Inflammatory macrophage treated with lipopolysaccharide for 4 hours (primary cell): ENCODE results near the gene TAL1.
"Not testable (repeated sequence)": the region's sequence is repeated elsewhere in the genome, so short reads cannot be mapped to it uniquely, and the experiment has no call there.

Experiments
- DNase-seq: peaks from one replicate; pipeline ENCODE4 v3.0.0-alpha.2; 2020

The TAL1 gene

DNA sequence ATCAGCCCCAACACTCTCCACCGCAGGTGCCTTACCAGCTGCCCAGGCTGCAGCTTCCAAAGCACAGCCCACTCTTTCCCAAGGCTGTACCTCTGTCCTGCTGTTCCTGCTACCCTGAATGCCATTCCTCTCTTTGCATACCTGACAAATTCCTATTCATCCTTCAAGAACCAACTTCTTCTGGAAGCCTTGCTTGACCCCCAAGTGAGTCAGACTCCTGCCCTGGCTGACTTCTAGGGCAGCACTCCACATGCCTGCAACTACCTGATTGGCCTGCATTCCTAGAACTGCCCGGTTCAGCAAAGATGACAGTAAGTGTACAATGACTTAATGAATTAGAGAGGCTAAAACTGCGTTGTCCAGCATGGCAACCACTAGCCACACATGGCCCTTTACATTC is 21.4 kb downstream of the TAL1 start:
- DNase-seq, result no peak

DNA sequence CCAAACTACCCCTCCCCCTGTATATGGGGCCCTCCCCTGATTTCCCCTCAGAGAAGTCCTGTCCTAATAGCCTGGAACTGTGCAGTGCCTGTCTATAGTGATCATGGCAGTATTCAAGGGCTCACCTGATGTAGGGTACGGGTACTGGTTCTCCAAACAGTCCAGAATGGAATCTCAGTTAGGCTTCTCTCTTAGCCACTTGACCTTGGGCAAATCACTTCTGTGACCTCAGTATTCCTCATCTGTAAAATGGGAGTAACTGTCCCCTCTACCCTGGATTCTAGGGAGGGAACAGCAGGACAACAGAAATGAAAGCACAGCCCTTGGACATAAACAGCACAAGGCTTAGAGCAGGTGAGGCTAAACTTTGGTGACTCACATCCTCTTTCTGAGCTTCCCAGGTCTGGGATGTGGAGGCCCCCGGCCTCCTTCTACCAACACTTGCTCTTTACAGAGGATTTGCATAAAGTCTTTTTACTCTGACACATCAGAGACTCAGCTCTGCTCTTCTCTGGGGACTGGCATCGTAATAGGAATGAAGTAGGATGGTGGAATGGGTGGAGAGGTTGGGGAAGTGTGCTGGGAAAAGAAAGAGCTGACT is 22.2 kb downstream of the TAL1 start:
- no peak for DNase-seq

DNA sequence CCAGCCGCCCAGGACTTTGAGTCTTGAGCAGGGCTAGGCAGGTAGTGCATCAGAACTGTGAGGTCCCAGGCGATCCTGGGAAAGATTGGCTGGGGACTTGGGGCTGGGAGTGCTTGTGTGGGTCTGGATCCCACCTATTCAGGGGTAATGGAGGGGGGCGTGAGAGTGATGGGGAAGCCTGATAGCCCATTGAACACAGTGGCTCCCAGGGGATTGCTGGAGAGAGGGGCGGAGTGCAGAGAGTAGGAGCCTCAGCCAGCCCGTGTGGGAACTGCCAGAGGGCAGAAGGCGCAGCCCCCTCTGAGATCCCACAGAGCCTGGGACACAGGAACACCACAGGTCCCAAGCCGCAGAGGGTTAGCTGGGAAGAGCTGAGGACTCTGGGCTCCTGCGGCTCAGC is 22.9 kb downstream of the TAL1 start:
- DNase-seq, result no peak

DNA sequence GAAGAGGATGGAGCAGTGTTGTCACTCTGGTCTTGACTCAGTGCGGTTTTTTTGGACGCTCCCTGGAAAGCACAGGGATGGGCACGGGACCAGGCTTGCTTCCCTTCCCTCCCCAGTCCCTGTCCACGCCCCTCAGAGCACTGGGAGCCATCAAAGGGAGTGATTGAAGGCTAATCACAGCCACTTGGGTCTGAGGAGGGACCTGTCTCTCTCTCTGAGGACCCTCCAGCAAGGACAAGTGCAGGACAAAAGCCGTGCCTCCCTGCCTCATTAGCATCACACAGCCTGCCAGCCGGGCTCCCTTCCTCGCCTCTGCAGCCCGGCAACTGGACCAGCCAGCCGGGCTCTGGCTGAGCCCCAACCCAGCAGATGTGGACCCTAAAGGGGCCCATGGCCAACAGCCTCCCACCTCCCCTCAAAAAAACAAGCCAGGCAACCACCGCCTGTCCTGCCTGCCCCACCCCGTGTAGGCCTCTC is 23.6 kb downstream of the TAL1 start:
- DNase-seq, result no peak

DNA sequence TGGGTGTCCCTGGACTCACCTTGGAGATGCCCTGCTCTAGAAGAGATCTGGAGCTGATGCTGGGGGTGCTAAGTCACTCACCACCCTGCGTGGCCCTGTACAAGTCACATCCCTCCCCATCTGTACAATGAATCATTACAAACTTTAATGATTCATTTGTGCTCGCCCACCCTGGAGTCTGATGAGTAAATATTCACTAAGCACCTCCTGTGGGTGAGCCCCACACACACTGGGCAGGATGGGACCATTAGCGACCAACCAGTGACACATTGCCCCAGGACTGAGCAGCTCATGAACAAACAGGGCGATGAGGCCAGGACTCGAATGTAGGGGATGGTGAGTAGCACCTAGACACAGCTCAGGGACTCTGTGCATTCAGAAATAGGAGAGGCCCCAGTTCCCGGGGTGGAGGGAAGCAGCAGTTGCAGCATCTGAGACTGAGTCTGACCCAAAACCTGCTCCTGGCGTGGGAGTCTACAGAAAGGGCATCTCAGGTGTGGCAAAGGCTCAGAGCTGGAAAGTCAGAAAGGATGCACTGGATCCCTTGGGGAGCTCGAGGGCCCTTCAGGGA is 24.1 kb downstream of the TAL1 start:
- no peak for DNase-seq

DNA sequence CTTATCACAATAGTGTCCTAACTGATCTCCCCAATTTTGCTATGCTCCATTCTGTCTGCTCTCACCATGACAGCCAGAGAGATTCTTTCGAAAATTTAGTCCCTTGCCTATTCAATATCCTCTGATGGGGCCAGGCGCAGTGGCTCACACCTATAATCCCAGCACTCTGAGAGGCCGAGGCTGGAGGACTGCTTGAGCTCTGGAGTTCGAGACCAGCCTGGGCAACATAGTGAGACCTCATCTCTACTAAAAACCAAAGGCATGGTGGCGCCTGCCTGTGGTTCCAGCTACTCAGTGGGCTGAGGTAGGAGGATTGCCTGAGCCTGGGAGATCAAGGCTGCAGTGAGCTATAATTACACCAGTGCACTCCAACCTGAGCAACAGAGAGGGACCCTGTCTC is 26.1 kb downstream of the TAL1 start:
- DNase-seq, result no peak

DNA sequence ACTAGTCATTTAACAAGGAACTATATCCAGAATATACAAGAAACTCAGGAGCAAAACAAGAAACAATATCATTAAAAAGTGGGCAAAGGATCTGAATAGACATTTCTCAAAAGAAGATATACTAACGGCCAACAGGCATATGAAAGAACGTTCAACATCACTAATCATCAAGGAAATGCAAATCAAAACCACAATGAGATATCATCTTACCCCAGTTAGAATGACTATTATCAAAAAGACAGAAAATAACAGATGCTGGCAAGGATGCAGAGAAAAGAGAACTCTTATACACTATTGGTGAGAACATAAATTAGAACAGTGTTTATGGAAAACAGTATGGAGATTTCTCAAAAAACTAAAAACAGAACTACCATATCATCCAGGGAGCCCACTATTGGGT is 28.5 kb downstream of the TAL1 start:
- not testable (repeated sequence) for DNase-seq

DNA sequence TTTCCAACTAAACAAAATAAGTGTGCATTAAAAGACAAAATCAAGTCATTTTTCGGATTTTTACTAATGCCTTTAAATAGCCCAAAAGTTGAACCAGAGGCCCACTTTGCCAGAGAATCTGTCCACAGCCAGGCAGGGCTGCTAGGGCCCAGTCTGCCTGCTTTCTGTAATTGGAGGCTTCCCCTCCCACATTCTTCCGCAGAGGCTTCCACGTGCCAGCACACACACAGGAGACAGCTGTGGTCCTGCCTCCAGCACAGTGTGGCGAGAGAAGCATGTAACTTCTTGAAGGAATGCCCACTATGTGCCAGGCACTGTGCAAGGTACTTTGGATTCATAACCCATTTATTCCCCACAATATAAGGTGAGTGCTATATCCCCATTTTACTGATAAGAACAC is 30.8 kb downstream of the TAL1 start:
- DNase-seq, result no peak

DNA sequence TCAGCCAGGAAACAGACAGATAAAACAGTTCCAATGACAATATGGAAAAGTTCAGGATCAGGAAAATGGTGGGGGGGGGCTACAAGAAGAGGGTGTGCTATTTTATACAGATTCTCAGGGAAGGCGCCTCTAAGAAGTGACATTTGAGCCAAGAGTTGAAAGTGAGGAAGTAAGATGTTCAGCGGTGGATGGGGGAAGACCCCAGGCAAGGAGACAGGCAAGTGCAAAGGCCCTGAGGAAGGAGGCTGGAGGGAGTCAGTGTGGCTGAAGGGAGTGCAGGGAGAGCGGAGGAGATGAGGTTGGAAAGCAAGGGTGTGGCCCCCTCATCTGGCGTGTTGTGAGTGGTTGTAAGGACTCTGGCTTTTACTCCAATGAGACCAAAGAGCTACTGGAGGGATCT is 33.8 kb downstream of the TAL1 start:
- no peak for DNase-seq

DNA sequence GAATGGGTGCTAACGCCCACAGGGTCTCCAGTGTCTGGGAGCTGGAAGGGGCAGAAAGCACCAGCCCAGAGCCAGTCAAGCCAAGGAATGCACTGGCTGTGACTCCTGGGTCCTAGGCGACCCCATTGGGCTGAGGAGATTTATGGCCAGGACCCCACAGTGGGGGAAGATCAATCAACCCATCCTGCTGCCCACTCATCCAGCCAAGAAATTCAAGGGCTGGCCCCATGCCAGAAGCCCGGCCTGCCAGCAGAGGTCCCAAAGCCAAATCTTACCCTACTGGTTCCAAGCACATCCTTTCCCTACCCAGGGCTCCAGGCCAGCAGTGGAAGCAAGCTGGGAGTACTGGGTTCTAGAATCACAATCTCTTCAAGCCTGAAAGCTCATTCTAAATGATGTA is 35.4 kb downstream of the TAL1 start:
- DNase-seq, result no peak

DNA sequence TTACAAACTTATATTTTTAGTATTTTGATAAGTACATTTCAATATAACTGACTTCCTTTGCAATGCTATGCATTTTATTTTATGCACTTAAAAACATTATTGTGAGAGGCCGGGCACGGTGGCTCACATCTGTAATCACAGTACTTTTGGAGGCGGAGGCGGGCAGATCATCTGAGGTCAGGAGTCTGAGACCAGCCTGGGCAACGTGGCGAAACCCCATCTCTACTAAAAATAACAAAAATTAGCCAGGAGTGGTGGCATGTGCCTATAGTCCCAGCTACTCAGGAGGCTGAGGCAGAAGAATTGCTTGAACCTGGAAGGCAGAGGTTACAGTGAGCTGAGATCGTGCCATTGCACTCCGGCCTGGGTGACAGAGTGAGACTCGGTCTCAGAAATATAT is 36.0 kb downstream of the TAL1 start:
- DNase-seq, result not testable (repeated sequence)

DNA sequence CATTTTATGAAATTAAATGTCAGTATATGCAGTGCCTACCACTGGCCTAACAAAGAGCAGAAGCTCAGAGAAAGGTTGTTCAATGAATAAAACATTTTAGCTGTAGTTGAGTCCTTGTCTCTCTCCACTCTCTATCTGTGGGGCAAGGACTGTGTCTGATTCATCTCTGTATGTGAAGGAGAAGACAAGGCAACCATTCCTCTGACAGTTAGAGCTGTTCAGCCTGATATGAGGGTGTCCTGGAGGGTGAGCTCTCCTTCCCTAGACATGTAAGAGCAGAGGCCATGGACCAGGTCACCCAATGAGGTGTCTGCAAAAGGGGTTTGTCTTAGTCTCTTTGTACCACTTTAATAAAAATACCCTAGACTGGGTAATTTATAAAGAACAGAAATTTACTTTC is 37.7 kb downstream of the TAL1 start:
- no peak for DNase-seq

DNA sequence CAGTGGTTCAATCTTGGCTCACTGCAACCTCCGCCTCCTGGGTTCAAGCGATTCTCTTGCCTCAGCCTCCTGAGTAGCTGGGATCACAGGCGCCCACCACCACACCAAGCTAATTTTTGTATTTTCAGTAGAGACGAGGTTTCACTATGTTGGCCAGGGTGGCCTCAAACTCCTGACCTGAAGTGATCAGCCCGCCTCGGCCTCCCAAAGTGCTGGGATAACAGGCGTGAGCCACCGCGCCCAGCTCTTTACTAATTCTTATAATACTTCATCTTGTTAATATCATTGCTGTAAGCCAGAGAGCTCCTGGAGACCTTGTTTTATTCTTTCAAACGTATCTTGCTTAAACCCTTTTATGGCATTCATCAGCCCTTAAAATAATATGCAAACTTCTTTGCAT is 38.5 kb downstream of the TAL1 start:
- DNase-seq, result not testable (repeated sequence)

DNA sequence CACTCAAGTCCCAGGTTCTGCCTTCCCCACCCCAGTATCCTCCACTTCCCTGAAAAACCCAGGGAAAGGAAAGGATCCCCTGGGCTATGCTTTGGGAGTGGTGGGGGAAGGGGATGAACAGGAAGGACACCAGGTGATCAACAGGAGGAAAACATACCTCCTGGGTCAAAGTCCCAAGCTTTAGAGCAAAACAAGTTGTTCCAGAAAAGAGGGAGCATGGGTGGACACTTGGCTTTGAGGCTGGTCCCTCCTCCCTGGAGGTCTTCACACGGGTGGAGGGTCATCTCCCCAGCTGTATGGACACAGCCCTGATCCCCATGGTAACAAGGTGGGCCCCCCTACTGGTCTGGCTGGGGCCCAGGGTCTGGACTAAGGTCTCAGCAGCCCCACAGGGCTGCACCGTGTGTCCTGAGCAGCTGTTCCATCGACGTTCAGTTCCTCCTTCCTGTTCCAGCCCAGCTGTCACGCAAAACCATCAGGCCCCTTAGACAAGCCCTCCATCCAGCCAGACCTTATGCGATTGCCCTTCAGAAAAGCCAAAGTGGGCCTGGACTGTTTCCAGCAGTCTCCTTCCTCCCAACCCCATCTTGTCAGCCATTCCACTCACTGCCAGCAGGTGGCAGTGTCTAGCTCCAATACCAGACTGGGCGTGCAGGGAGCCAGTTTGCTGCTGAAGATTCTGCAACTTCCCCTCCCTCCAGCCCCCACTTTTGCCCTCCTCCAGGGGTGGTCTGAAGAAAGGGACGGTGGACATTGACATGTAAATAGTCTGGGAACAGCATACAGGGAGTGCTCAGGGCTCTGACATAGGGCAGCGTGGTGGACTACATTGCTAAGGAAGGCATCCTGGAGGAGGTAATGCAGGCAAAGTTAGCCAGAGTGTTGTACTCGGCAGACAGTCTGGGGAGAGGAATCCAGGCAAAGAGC is 39.3 kb downstream of the TAL1 start:
- DNase-seq, result peak; percentile 61

DNA sequence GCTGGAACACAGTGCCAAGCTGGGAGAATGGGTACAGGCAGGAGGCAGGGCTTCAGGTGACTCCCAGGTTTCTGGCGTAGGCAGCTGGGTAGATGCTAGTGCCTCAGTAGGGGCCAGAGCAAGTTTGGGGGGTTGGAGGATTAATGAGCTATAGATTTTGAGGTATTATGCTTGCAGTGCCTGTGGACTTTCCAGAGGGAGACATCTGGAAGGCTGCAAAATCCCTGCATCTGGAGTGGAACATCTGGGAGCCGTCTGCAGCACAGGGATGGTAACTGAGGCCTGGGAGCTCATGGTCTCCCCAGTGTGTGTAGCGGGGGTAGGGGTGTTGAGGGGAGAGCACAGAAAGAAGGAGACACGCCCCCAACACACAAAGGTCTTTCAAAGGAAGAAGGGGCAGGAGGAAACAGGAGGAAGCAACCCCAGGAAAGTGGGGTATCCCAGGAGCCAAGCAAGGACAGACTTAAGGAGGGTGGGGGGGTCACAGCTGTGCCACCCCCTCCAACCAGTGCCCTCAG is 40.0 kb downstream of the TAL1 start:
- DNase-seq, result no peak

DNA sequence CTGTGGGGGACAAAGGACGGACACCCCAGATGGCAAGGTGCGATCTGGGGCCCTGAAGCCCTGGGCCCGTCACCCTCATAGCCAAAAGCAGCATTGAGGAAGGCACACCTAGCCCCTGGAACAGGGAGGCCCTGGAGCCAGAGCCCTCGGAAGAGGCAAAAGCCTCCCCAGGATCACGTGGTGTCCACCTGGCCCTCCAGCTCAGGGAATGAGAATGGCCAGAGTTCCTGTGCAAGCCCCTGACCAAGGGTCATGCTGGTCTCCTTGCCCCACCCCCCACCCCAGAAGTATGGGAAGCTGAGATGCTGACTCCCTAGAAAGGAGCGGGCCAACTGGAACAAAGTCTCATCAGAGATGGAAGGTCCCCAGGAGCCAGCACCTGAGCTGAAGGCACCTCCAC is 41.2 kb downstream of the TAL1 start:
- no peak for DNase-seq

DNA sequence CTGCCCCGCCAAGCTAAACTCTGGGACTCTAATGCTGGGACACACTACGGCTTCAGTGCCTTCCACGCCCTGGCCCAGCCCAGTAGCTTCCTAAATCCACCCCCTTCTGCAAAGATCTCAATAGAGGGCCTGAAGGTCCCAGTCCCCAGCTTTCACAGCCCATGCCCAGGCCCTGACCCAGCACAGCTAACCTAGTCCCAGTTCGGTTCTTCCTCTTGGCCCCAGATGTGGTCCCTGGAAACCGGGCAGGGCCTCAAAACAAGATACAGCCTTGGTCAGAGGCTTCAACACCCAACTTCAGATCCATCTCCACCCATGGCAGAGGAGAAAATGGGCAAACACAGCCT is 41.5 kb downstream of the TAL1 start:
- no peak for DNase-seq

DNA sequence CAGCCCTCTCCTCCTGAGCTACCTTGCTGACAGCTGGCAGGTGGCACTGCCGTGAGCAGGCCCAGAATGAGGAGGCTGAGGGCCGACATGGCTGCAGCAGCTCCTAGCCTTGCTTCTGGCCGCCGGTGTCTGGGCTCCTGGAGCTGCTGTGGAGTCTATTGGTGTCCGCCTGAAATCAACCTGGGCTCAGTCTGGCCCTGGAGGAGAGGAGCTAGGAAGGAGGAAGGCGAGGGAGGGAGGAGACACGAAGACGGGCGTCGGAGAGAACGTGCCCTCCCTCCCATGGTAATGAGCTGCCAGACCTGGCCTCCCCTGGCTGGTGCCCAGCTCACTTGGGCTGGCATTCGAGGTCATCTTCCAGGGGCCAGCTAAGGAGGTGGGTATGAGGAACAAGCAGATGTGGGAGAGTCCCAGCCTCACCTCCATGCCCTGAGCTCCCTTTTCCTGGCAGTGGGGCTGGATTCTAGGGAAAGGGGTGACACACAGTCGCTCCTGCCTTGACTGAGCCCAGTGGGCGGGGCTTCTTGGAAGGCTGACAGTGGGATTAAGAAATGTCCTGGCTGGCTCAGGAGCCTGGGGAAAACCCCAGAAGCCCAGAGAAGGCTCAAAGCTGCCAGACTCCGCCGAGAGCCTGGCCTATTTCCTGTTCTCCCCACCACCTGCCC is 42.0 kb downstream of the TAL1 start, which contains the start of gene PDZK1IP1:
Gene PDZK1IP1 (minus strand): TSS at position 193 of the 665 bp plus-strand sequence. CDS start 104 bp downstream, at position 89.
- peak; percentile 55 for DNase-seq

DNA sequence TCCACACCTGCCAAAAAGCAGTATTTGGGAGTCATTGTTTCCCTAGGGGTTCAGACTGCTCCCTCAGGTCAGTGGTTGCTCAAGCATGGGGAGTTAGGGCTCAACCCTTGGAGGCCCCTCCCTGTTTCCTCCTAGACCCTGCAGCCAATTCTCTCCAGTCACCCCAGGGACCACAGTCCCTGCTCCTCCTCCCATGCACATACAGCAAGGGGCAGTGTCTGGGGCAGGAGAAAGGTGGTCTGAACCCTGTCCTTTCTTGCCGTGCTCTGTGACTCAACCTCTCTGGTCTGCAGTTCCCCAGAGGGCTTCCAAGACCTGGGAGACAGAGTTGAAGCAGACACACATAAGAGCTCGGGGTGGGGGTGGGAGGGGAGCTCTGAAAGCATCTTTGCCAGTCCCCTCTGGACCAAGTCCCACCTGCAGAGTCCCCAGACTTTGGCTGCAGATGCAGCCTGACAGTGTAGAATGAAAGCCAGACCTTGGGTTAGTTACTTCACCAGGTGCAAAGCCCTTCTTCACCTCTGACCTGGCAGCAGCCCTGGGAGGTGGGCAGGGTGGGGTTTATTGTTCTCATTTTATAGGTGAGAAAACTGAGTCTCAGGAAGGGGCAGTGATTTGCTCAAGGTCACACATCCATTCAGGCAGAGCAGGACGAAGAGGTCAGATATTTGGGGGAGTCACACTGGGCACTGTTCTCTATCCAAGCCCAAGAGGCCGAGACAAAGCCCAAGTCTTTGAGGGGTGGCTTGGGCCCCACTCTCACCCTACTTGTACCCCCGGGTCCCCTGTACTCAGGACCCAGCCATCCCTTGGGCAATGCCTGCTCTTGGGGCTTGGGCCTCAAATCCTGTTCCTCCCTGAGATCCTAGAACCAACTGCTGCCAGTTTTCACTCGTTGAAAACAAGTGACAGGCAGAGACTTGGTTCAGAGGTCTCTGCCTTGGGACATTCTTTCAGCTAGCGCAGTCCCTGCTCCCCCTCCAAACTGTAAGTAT is 42.9 kb downstream of the TAL1 start:
- DNase-seq, result no peak

DNA sequence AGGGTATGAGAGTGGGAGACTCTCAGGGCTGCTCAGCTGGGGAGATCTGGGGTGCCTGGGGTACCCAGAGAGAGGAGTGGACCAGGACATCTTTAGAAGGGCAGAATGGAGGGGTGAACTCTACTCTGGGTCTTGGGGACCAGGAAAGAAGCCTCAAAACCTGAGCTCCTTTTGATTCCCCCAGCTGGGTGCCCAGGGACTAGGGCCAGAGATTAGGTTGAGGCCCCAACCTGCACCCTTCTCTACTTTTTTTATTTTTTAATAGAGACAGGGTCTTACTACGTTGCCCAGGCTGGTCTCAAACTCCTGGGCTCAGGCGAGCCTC is 44.1 kb downstream of the TAL1 start:
- DNase-seq, result no peak

DNA sequence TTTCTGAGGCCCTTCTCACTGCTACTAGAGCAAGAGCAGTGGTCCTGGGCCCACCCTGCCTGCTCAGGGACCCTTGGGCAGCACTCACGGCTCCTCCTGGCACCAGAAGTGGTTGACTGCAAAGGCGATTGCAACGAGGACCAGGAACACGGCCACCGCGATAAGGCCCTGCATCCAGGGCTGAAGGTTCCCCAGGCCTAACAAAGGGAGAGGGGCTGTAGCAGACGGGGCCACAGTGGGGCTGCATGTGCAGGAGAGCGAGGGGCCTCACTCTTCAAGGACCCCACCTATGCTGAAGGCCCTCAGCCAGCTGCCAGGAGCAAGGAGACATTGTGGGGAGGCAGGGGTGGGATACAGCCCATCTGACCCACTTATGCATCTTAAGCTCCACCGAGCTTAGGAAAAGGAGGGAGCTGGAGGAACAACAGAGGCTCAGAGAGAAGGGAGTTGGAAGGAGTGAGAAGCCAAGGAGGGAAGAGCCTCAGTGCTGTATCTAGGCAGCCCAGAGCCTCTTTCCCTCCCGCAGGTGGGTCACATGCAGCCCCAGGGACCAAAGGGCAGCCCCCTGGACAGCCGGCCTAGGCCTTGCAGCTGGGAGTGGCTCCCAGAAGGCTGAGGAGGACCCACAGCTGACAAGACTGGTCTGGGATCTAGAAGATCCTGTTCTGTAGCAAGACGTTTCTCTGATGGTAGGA is 44.6 kb downstream of the TAL1 start:
- DNase-seq, result no peak
